Liver (tissue), 9 donors: ENCODE measurements around the gene FTO. TPM values are rescaled to one million over a fixed set of nuclear protein-coding genes. Genes with fewer than 3 reads are reported as not detected.

Source experiments
- DNase-seq: peaks from one replicate; pipeline ENCODE4 v3.0.0-alpha.2; 2017; ENCODE audit warnings: low spot score
- H3K27ac ChIP-seq, 2 donors: one replicate each; pipeline ENCODE4 v1.7.0; 2013; ENCODE audit warnings: inconsistent platforms in 2 of 2, low read length in 2 of 2, control low read depth in 1 of 2, low read depth in 1 of 2, mild to moderate bottlenecking in 1 of 2
- H3K27me3 ChIP-seq, 4 donors: one replicate each; pipeline versions ENCODE4 v1.6.1 to v1.7.0; 2013; ENCODE audit warnings: low read length in 3 of 4, inconsistent platforms in 1 of 4, mild to moderate bottlenecking in 1 of 4, moderate library complexity in 1 of 4; ENCODE audit not compliant: control insufficient read depth in 4 of 4, insufficient read depth in 4 of 4
- H3K36me3 ChIP-seq, 4 donors: one replicate each; pipeline versions ENCODE4 v1.6.1 to v1.7.0; 2013; ENCODE audit warnings: low read length in 3 of 4, mild to moderate bottlenecking in 3 of 4, low read depth in 1 of 4, moderate library complexity in 1 of 4; ENCODE audit not compliant: control insufficient read depth in 4 of 4, insufficient read depth in 3 of 4
- H3K4me1 ChIP-seq, 4 donors: one replicate each; pipeline versions ENCODE4 v1.6.1 to v1.7.0; 2013; ENCODE audit warnings: low read length in 3 of 4, mild to moderate bottlenecking in 3 of 4, moderate library complexity in 1 of 4; ENCODE audit not compliant: control insufficient read depth in 4 of 4, insufficient read depth in 4 of 4
- H3K4me3 ChIP-seq, 3 donors: one replicate each; pipeline versions ENCODE4 v1.6.1 to v1.7.0; 2013; ENCODE audit warnings: low read length in 3 of 3, control low read depth in 1 of 3, low read depth in 1 of 3, mild to moderate bottlenecking in 1 of 3
- H3K9ac ChIP-seq, 2 donors: one replicate each; pipeline ENCODE4 v1.7.0; 2013; ENCODE audit warnings: low read length in 2 of 2, mild to moderate bottlenecking in 2 of 2, moderate library complexity in 2 of 2, control low read depth in 1 of 2, low read depth in 1 of 2
- H3K9me3 ChIP-seq, 4 donors: one replicate each; pipeline versions ENCODE4 v1.6.1 to v1.7.0; 2013; ENCODE audit warnings: low read length in 3 of 4; ENCODE audit not compliant: control insufficient read depth in 4 of 4
- EGR1 ChIP-seq, 2 donors: IDR thresholded peaks; 2 replicates each; pipeline ENCODE4 v1.6.1; 2016 to 2018; ENCODE audit warnings: antibody characterized with exemption in 2 of 2, low read depth in 2 of 2
- FOXA1 ChIP-seq: IDR thresholded peaks from 2 replicates; pipeline ENCODE4 v1.6.1; 2016; ENCODE audit warnings: antibody characterized with exemption
- FOXA2 ChIP-seq: IDR thresholded peaks from 2 replicates; pipeline ENCODE4 v1.6.1; 2016; ENCODE audit warnings: antibody characterized with exemption
- GABPA ChIP-seq, 2 donors: IDR thresholded peaks in 1 of 2; conservative IDR thresholded peaks in 1 of 2; 2 replicates each; pipeline ENCODE4 v1.6.1; 2016; ENCODE audit warnings: antibody characterized with exemption in 2 of 2, mild to moderate bottlenecking in 1 of 2, moderate library complexity in 1 of 2
- HNF4A ChIP-seq, 2 donors: conservative IDR thresholded peaks; 2 replicates each; pipeline ENCODE4 v1.6.1; 2016; ENCODE audit warnings: antibody characterized with exemption in 2 of 2, mild to moderate bottlenecking in 2 of 2
- HNF4G ChIP-seq: IDR thresholded peaks from 2 replicates; pipeline ENCODE4 v1.6.1; 2016; ENCODE audit warnings: antibody characterized with exemption
- JUND ChIP-seq, 2 donors: IDR thresholded peaks; 2 replicates each; pipeline ENCODE4 v1.6.1; 2016; ENCODE audit warnings: antibody characterized with exemption in 2 of 2
- RAD21 ChIP-seq, 2 donors: IDR thresholded peaks; 2 replicates each; pipeline ENCODE4 v1.6.1; 2016; ENCODE audit warnings: antibody characterized with exemption in 2 of 2, mild to moderate bottlenecking in 2 of 2
- RXRA ChIP-seq, 2 donors: IDR thresholded peaks; 2 replicates each; pipeline ENCODE4 v1.6.1; 2017 to 2018; ENCODE audit warnings: antibody characterized with exemption in 2 of 2, mild to moderate bottlenecking in 1 of 2
- TAF1 ChIP-seq: conservative IDR thresholded peaks from 2 replicates; pipeline ENCODE4 v1.6.1; 2016; ENCODE audit warnings: antibody characterized with exemption, mild to moderate bottlenecking
- YY1 ChIP-seq: IDR thresholded peaks from 2 replicates; pipeline ENCODE4 v1.6.1; 2016; ENCODE audit warnings: antibody characterized with exemption, mild to moderate bottlenecking
- WGBS: extraction: QIAGEN DNeasy Blood & Tissue Kit; methylation state at CpG from one replicate; pipeline ENCODE4 v1.1.7; 2013; 5-methylcytosine and 5-hydroxymethylcytosine counted together
- polyA plus RNA-seq, 2 donors: library from polyadenylated mRNA; stranded (reverse) in 1 of 2; unstranded in 1 of 2; fragments of 200-250 nt in 1 of 2; fragments of >200 nt in 1 of 2; fragmentation: Nextera tagmentation in 1 of 2; extraction: Ambion mirVana in 1 of 2; gene quantifications; one replicate each; pipeline versions ENCODE4 v1.2.1 to v1.2.3, GENCODE V29; 2013 to 2015
- total RNA-seq, 2 donors: library from RNA; depleted of rRNA; stranded (reverse); fragments of >200 nt; gene quantifications; one replicate each; pipeline ENCODE4 v1.2.3, GENCODE V29; 2014
- TF ChIP-seq, protein P1 (sequence below): fragments of 150-350 bp; IDR thresholded peaks from 2 replicates; pipeline ENCODE4 v1.5.1; 2017; ENCODE audit warnings: improper control_type of control experiment, low read depth, low read length; ENCODE audit not compliant: missing input control
- TF ChIP-seq, protein P2 (sequence below): IDR thresholded peaks from 2 replicates; pipeline ENCODE4 v1.6.1; 2016; ENCODE audit warnings: antibody characterized with exemption
- TF ChIP-seq, protein P3 (sequence below): IDR thresholded peaks from 2 replicates; pipeline ENCODE4 v1.6.1; 2016; ENCODE audit warnings: antibody characterized with exemption
- TF ChIP-seq, protein P4 (sequence below): IDR thresholded peaks from 2 replicates; pipeline ENCODE4 v1.6.1; 2016; ENCODE audit warnings: antibody characterized with exemption, mild to moderate bottlenecking
- donor health status: healthy.
- donor health status: healthy.
- donor health status: healthy.
- donor health status: healthy.
- donor health status: healthy.

Gene FTO
- total and polyA plus RNA-seq, 4 donors: 12.0 to 54.2 (median 24.6) TPM

DNA sequence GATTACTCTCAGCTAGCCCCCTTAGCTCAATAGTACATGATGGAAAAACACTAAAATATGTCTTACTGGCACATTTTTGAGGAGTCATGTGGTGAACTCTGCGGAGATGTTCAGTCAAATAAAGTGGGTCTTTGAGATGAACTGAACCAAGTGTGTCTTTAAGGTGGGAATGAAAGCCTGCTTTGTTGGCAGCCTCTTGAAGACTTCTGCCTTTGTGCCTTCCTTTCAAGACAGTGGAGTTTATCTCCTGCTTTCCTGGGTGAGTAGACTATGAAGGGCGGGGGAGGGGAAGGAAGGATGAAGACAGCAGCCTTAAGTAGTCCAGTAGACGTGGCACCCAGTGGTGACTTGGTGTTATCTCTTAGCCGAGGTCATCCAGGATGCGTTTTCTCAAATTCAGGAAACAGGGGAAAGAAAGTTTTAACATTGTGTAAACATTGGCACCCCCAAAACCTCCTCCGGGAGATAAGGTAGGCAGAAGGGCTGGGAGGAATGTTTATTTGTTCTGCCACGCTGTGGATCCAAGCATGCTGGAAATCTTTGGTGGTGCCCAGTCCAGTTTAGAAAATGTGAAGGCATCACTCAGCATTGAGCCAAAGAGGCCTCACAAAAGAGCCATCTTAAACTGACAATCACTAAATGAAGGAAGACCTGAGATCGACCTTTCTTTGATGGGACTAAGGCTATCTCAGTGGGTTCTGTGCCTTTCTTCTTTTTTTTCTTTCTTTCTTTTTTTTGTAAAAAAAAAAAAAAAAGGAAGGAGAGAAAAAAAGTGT lies 220.6 kb downstream of the FTO start:
- H3K27ac ChIP-seq: no peak overlapping the region
- DNase-seq: no peak
- peaks cover 0 to 1% (median 0%) of the 10 kb centered on the region in 4 donors for H3K36me3 ChIP-seq
- H3K9me3 ChIP-seq: no peaks in the 10 kb centered on the region
- 87% methylated on average over 8 of the region's 8 CpGs for WGBS
- H3K4me1 ChIP-seq: no peaks in the 10 kb centered on the region
- TF ChIP-seq TAF1: no peak
- TF ChIP-seq, protein P1, sequence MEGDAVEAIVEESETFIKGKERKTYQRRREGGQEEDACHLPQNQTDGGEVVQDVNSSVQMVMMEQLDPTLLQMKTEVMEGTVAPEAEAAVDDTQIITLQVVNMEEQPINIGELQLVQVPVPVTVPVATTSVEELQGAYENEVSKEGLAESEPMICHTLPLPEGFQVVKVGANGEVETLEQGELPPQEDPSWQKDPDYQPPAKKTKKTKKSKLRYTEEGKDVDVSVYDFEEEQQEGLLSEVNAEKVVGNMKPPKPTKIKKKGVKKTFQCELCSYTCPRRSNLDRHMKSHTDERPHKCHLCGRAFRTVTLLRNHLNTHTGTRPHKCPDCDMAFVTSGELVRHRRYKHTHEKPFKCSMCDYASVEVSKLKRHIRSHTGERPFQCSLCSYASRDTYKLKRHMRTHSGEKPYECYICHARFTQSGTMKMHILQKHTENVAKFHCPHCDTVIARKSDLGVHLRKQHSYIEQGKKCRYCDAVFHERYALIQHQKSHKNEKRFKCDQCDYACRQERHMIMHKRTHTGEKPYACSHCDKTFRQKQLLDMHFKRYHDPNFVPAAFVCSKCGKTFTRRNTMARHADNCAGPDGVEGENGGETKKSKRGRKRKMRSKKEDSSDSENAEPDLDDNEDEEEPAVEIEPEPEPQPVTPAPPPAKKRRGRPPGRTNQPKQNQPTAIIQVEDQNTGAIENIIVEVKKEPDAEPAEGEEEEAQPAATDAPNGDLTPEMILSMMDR: no peak
- TF ChIP-seq, protein P2, sequence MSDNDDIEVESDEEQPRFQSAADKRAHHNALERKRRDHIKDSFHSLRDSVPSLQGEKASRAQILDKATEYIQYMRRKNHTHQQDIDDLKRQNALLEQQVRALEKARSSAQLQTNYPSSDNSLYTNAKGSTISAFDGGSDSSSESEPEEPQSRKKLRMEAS: no peak
- no peak for TF ChIP-seq JUND (IDR thresholded peaks at IDR 0.05)
- TF ChIP-seq YY1: no peak
- TF ChIP-seq EGR1 (IDR thresholded peaks at IDR 0.05; ENCODE audit: low read depth in 2 of 2): no peak
- TF ChIP-seq GABPA (IDR thresholded peaks at IDR 0.05 in 1 of 2, conservative IDR thresholded peaks at IDR 0.05 in 1 of 2): no peak
- TF ChIP-seq, protein P3, sequence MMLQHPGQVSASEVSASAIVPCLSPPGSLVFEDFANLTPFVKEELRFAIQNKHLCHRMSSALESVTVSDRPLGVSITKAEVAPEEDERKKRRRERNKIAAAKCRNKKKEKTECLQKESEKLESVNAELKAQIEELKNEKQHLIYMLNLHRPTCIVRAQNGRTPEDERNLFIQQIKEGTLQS: no peak
- no peaks in the 10 kb centered on the region for H3K27me3 ChIP-seq
- H3K9ac ChIP-seq: no peak overlapping the region
- no peak overlapping the region for H3K4me3 ChIP-seq

DNA sequence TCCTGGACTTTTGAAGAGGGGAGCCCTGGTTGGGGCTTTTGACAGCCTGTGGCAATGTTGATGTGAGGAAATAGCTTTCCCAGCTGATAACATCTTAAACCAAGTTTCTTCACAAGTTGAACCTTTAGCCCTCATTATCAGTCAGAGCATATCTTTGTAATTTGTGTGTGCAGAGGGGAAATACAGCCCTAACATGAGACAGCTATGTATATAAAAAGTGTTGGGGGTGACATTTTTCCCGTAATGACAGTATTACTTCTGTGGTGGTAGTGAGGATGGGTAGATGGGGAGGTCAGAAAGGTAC lies 221.1 kb downstream of the FTO start:
- peaks cover 0 to 1% (median 0%) of the 10 kb centered on the region in 4 donors for H3K36me3 ChIP-seq
- 93% methylated on average over 1 of the region's 1 CpG for WGBS
- no peaks in the 10 kb centered on the region for H3K9me3 ChIP-seq
- TF ChIP-seq, protein P1: no peak
- no peak for TF ChIP-seq JUND (IDR thresholded peaks at IDR 0.05)
- no peak for TF ChIP-seq RAD21 (IDR thresholded peaks at IDR 0.05)
- TF ChIP-seq HNF4A (conservative IDR thresholded peaks at IDR 0.05): no peak
- TF ChIP-seq FOXA1: no peak
- TF ChIP-seq HNF4G: no peak
- TF ChIP-seq TAF1: no peak
- TF ChIP-seq FOXA2: no peak
- TF ChIP-seq, protein P4, sequence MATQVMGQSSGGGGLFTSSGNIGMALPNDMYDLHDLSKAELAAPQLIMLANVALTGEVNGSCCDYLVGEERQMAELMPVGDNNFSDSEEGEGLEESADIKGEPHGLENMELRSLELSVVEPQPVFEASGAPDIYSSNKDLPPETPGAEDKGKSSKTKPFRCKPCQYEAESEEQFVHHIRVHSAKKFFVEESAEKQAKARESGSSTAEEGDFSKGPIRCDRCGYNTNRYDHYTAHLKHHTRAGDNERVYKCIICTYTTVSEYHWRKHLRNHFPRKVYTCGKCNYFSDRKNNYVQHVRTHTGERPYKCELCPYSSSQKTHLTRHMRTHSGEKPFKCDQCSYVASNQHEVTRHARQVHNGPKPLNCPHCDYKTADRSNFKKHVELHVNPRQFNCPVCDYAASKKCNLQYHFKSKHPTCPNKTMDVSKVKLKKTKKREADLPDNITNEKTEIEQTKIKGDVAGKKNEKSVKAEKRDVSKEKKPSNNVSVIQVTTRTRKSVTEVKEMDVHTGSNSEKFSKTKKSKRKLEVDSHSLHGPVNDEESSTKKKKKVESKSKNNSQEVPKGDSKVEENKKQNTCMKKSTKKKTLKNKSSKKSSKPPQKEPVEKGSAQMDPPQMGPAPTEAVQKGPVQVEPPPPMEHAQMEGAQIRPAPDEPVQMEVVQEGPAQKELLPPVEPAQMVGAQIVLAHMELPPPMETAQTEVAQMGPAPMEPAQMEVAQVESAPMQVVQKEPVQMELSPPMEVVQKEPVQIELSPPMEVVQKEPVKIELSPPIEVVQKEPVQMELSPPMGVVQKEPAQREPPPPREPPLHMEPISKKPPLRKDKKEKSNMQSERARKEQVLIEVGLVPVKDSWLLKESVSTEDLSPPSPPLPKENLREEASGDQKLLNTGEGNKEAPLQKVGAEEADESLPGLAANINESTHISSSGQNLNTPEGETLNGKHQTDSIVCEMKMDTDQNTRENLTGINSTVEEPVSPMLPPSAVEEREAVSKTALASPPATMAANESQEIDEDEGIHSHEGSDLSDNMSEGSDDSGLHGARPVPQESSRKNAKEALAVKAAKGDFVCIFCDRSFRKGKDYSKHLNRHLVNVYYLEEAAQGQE: no peak
- TF ChIP-seq RXRA (IDR thresholded peaks at IDR 0.05): no peak
- no peaks in the 10 kb centered on the region for H3K27me3 ChIP-seq
- H3K9ac ChIP-seq: no peak overlapping the region
- no peak for DNase-seq
- no peaks in the 10 kb centered on the region for H3K4me1 ChIP-seq
- no peak overlapping the region for H3K27ac ChIP-seq
- no peak overlapping the region for H3K4me3 ChIP-seq
